ENCODE measurements around the gene WDFY2. TPM values are rescaled to one million over a fixed set of nuclear protein-coding genes. Genes with fewer than 3 reads are reported as not detected.

The WDFY2 gene
- total RNA-seq, 3 donors from 2014 or later: 3.4 to 9.6 (median 6.6) TPM

GRCh38 chr13:51619614-51620013, 35.4 kb downstream of the WDFY2 start:
- no peak for ATAC-seq

DNA sequence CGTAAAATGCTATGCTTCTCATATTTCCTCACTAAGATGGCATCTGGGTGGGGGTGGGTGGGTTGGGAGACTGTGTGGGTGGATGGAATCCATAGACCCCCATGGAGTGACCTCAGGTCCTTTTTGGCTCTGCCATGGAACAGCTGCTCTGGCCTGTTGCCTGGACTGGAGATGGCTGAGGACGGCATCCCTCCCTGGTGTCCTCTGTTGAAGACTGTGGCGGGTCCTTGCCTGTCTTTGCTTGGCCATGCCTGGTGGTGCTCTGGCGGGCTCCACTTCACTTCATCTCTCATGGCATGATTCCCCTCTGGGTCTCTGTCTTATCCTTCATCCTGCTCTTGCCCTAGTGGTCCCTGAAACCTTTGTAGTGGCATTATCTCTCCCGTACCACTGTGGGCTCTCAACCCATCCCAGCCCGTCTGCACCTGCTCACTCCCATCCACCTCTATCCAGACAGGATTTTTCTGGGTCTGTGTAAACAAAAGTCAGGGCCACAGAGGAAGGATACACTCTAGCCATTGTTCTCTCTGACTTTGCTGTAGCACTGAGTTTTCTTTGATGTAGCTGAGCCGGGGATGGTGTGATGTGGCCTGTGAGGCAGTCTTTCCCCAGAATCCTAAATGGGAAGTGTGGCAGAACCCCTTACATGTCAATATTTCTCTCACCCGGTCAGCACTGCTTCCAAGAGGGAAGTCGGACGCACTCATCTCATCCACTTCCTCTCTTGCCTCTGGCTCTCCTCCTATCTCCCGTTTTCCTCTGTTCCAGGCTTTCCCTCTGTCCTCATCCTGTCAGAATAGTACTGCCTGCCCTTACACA, 36.1 kb downstream of the WDFY2 start:
- no peak for TF ChIP-seq CTCF (IDR thresholded peaks at IDR 0.05)
- Histone ChIP-seq H3K4me3 (no peak overlapping the region), H3K36me3 (ENCODE audit: low read depth) (no peaks in the 10 kb centered on the region), H3K4me1 (ENCODE audit: low read depth) (no peaks in the 10 kb centered on the region), H3K9me3 (no peaks in the 10 kb centered on the region)
- intact Hi-C loops (cut with DNase I, micrococcal nuclease): no loop called here
- DNase-seq: no peak
- ATAC-seq: no peak

More at GRCh38 chr13:51619614-51620013, 35.4 kb downstream of the WDFY2 start:
- Histone ChIP-seq H3K9me3 (no peaks in the 10 kb centered on the region), H3K4me1 (ENCODE audit: low read depth) (no peaks in the 10 kb centered on the region), H3K4me3 (no peak overlapping the region), H3K36me3 (ENCODE audit: low read depth) (no peaks in the 10 kb centered on the region)
- intact Hi-C loops (cut with DNase I, micrococcal nuclease): no loop called here
- no peak for DNase-seq
- TF ChIP-seq CTCF (IDR thresholded peaks at IDR 0.05): no peak

DNA sequence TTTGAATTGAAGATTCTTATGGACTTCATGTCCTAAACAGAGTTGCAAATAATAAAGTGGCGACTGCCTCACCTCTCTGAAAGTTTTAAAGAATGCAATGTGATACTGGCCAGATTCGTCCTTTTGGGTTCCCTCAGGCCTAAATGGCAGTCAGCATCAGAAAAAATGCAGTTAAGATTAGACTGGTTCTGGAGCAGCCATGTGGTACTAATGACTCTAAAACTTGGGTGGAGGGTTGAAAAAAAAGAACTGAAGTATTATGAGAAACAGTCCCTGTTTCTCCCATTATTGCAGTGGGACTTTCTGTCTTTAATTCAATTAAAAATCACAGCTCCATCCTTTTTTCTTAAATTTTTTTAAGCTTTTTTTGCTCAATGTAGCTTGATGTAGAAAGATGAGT, 37.3 kb downstream of the WDFY2 start:
- intact Hi-C loops (cut with DNase I, micrococcal nuclease): no loop called here

DNA sequence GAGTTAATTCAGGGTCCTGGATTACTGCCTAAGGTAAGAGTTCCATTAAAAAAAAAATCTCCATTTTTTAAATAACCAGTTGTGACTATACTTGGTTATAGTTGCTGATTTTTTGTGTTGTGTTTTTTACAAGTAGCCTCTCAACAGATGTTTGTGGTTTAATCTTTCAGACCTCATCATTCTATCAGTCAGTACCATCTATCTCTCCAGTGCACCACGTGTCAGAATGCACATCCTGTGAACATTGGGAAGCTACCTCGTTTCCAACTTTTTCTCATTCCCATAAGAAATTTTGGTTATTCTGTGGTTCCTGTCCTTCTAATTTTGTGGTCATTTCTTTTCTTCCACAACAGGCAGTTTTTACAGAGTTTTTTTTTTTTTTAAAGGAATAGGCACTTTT, 39.2 kb downstream of the WDFY2 start:
- Histone ChIP-seq H3K36me3 (ENCODE audit: low read depth) (no peaks in the 10 kb centered on the region), H3K4me1 (ENCODE audit: low read depth) (no peaks in the 10 kb centered on the region), H3K4me3 (no peak overlapping the region), H3K9me3 (no peaks in the 10 kb centered on the region)
- DNase-seq: no peak
- intact Hi-C loops (cut with DNase I, micrococcal nuclease): no loop called here
- no peak for ATAC-seq
- no peak for TF ChIP-seq CTCF (IDR thresholded peaks at IDR 0.05)

More for the DNA sequence above, 37.3 kb downstream of the WDFY2 start:
- DNase-seq (no peak), ATAC-seq (no peak)
- Histone ChIP-seq H3K36me3 (ENCODE audit: low read depth) (no peaks in the 10 kb centered on the region), H3K9me3 (no peaks in the 10 kb centered on the region), H3K4me3 (no peak overlapping the region), H3K4me1 (ENCODE audit: low read depth) (no peaks in the 10 kb centered on the region)
- TF ChIP-seq CTCF (IDR thresholded peaks at IDR 0.05): no peak

DNA sequence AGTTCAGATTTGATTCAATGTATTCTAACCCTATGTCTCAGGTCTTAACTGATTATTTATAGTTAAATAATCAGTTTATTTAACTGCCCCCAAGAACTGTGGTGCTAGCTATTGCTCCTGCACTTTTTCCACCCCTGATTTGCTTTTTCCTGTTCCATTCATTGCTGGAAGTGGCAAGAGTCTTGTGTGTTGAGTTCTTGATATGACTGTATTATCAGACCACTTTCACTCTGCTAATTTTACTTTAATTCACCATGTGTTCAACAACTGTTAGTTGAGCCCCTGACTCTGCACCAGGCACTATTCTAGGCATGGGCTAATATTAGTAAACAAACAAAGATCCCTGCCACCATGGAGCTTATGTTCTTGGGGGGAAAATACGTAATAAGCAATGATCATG, 39.9 kb downstream of the WDFY2 start:
- Histone ChIP-seq H3K9me3 (no peaks in the 10 kb centered on the region), H3K4me3 (no peak overlapping the region), H3K4me1 (ENCODE audit: low read depth) (no peaks in the 10 kb centered on the region), H3K36me3 (ENCODE audit: low read depth) (no peaks in the 10 kb centered on the region)
- intact Hi-C loops (cut with DNase I, micrococcal nuclease): no loop called here
- no peak for TF ChIP-seq CTCF (IDR thresholded peaks at IDR 0.05)
- ATAC-seq (no peak), DNase-seq (no peak)
